Neural cell (in vitro differentiated cells): ENCODE measurements around the gene POLE. TPM values are rescaled to one million over a fixed set of nuclear protein-coding genes. Genes with fewer than 3 reads are reported as not detected.

ENCODE experiments used
- H2AFZ ChIP-seq: fragments of 200-600, 300-800 bp; sonication (generic), shearing (Covaris generic); 2 replicates; pipeline ENCODE4 v1.6.0; 2014; ENCODE audit warnings: low read depth, mild to moderate bottlenecking, antibody characterized with exemption, low read length, moderate library complexity
- H3F3A ChIP-seq: fragments of 200-600 bp; shearing (Covaris generic); 2 replicates; pipeline ENCODE4 v1.6.1; 2016; ENCODE audit warnings: mild to moderate bottlenecking, moderate library complexity, mixed read lengths, antibody characterized with exemption, low read length; ENCODE audit not compliant: insufficient read depth, poor library complexity, severe bottlenecking
- H3K27ac ChIP-seq: fragments of 200-600, 300-800 bp; sonication (generic), shearing (Covaris generic); 2 replicates; pipeline ENCODE4 v1.5.1; 2014; ENCODE audit warnings: mild to moderate bottlenecking, low read length, moderate library complexity
- H3K27me3 ChIP-seq: fragments of 300-800, 200-600 bp; sonication (generic), shearing (Covaris generic); 2 replicates; pipeline ENCODE4 v1.6.0; 2014; ENCODE audit warnings: mild to moderate bottlenecking, low read depth, low read length, moderate library complexity; ENCODE audit not compliant: insufficient read depth
- H3K36me3 ChIP-seq: fragments of 300-800, 200-600 bp; sonication (generic), shearing (Covaris generic); 2 replicates; pipeline ENCODE4 v1.5.1; 2014; ENCODE audit warnings: mild to moderate bottlenecking, antibody characterized with exemption, low read length, moderate library complexity; ENCODE audit not compliant: insufficient read depth
- H3K4me2 ChIP-seq: fragments of 300-800, 200-600 bp; sonication (generic), shearing (Covaris generic); 2 replicates; pipeline ENCODE4 v1.6.0; 2014; ENCODE audit warnings: mild to moderate bottlenecking, low read length
- H3K4me3 ChIP-seq: fragments of 300-800, 200-600 bp; sonication (generic), shearing (Covaris generic); 2 replicates; pipeline ENCODE4 v1.5.1; 2014; ENCODE audit warnings: mild to moderate bottlenecking, low read length, moderate library complexity
- H3K79me2 ChIP-seq: fragments of 200-600 bp; shearing (Covaris generic); replicated peaks from 2 replicates; pipeline ENCODE4 v1.6.0; 2014; ENCODE audit warnings: mild to moderate bottlenecking, low read length, moderate library complexity; ENCODE audit not compliant: insufficient read depth
- H3K9ac ChIP-seq: fragments of 300-800, 200-600 bp; sonication (generic), shearing (Covaris generic); 2 replicates; pipeline ENCODE4 v1.6.1; 2016; ENCODE audit warnings: mild to moderate bottlenecking, low read length, mixed read lengths
- H3K9me2 ChIP-seq: fragments of 200-600 bp; shearing (Covaris generic); 2 replicates; pipeline ENCODE4 v1.6.1; 2016; ENCODE audit warnings: mild to moderate bottlenecking, low read length, mixed read lengths; ENCODE audit not compliant: insufficient read depth
- H3K9me3 ChIP-seq: fragments of 200-600, 300-800 bp; sonication (generic), shearing (Covaris generic); 2 replicates; pipeline ENCODE4 v1.6.1; 2016; ENCODE audit warnings: mild to moderate bottlenecking, mixed run types, low read length, moderate library complexity, mixed read lengths
- H4K20me1 ChIP-seq: fragments of 200-600 bp; shearing (Covaris generic); 2 replicates; pipeline ENCODE4 v1.6.1; 2016; ENCODE audit warnings: mild to moderate bottlenecking, mixed run types; ENCODE audit not compliant: insufficient read depth
- EP300 ChIP-seq: fragments of 450-650 bp; conservative IDR thresholded peaks from 2 replicates; pipeline ENCODE4 v1.6.1; 2014; ENCODE audit warnings: antibody characterized with exemption, mild to moderate bottlenecking, moderate library complexity; ENCODE audit not compliant: poor library complexity, severe bottlenecking
- EZH2 ChIP-seq: fragments of 200-600, 300-800 bp; shearing (Covaris generic), sonication (generic); IDR thresholded peaks from 2 replicates; pipeline ENCODE4 v1.6.1; 2014; ENCODE audit warnings: antibody characterized with exemption, low read length, borderline replicate concordance, mild to moderate bottlenecking; ENCODE audit not compliant: insufficient read depth, poor library complexity, severe bottlenecking
- MXI1 ChIP-seq: fragments of 450-650 bp; conservative IDR thresholded peaks from 2 replicates; pipeline ENCODE4 v1.6.1; 2014; ENCODE audit warnings: antibody characterized with exemption, mild to moderate bottlenecking; ENCODE audit not compliant: poor library complexity, severe bottlenecking
- POLR2AphosphoS5 ChIP-seq: IDR thresholded peaks from 2 replicates; pipeline ENCODE4 v1.6.1; 2012
- RAD21 ChIP-seq: fragments of 450-650 bp; conservative IDR thresholded peaks from 2 replicates; pipeline ENCODE4 v1.6.1; 2014; ENCODE audit warnings: antibody characterized with exemption, mild to moderate bottlenecking, moderate library complexity
- SMC3 ChIP-seq: fragments of 450-650 bp; conservative IDR thresholded peaks from 2 replicates; pipeline ENCODE4 v1.6.1; 2014; ENCODE audit warnings: antibody characterized with exemption, mild to moderate bottlenecking, moderate library complexity; ENCODE audit not compliant: poor library complexity
- TAF1 ChIP-seq: IDR thresholded peaks from 2 replicates; pipeline ENCODE4 v1.6.1; 2012; ENCODE audit warnings: low read depth
- polyA plus RNA-seq: library from polyadenylated mRNA; depleted of rRNA; stranded (reverse); fragments of >200 nt; gene quantifications from 2 replicates; pipeline ENCODE4 v1.2.3, GENCODE V29; 2014
- TF ChIP-seq, protein P1 (sequence below): fragments of 450-650 bp; IDR thresholded peaks from 2 replicates; pipeline ENCODE4 v1.5.1; 2014; ENCODE audit warnings: antibody characterized with exemption, mild to moderate bottlenecking, moderate library complexity; ENCODE audit not compliant: poor library complexity, severe bottlenecking
- TF ChIP-seq, protein P2 (sequence below): IDR thresholded peaks from 2 replicates; pipeline ENCODE4 v1.6.1; 2012; ENCODE audit warnings: borderline replicate concordance

The POLE gene
- polyA plus RNA-seq, 1 donor from 2014 or later = 8.5 TPM

DNA sequence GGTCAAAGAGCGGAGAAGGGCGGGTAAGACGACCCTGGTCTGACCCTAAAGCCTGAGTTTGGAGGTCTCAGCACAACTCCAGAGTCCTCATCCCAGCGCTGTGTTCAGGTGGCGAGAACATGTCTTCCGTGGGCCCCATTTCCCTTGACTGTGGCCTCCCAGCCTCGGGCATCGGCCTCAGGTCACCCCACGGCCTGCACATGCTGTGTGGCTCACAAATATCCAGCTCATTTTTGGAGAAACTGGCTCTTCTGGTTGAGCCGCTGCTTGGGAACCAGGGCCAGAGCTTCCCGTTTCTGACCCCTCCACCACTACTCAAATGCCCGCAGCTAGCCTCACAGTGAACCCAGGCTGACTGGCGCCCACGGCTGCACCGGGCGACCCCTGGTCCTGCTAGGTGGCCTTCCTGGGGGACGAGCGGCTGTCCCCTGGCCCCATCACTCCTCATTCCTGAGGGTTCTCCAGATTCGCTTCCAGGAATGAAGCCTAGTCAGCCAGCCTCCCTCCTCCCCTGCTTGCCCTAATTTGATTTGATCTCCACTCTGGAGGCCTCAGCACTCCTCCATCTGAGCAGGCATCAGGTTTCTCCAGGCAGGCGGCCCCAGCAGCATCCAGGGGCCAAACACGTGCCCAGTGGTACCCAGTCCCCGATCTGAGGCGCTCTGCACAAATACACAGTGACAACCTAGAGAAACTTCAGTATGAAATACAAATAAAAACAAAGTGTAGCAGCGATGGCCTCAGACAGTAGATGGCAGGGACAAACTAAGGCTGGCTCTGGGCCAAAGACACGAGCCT is 63.9 kb downstream of the POLE start:
- no peak overlapping the region for H3K9ac ChIP-seq
- H4K20me1 ChIP-seq = no peaks in the 10 kb centered on the region
- H3K9me2 ChIP-seq = no peaks in the 10 kb centered on the region
- H3K36me3 ChIP-seq = no peaks in the 10 kb centered on the region
- H3K27ac ChIP-seq = no peak overlapping the region
- no peak overlapping the region for H2AFZ ChIP-seq
- TF ChIP-seq TAF1 (no peak), RAD21 (no peak), EZH2 (no peak), POLR2AphosphoS5 (no peak), SMC3 (no peak), EP300 (no peak), MXI1 (no peak)
- TF ChIP-seq, protein P1, sequence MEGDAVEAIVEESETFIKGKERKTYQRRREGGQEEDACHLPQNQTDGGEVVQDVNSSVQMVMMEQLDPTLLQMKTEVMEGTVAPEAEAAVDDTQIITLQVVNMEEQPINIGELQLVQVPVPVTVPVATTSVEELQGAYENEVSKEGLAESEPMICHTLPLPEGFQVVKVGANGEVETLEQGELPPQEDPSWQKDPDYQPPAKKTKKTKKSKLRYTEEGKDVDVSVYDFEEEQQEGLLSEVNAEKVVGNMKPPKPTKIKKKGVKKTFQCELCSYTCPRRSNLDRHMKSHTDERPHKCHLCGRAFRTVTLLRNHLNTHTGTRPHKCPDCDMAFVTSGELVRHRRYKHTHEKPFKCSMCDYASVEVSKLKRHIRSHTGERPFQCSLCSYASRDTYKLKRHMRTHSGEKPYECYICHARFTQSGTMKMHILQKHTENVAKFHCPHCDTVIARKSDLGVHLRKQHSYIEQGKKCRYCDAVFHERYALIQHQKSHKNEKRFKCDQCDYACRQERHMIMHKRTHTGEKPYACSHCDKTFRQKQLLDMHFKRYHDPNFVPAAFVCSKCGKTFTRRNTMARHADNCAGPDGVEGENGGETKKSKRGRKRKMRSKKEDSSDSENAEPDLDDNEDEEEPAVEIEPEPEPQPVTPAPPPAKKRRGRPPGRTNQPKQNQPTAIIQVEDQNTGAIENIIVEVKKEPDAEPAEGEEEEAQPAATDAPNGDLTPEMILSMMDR = no peak
- TF ChIP-seq, protein P2, sequence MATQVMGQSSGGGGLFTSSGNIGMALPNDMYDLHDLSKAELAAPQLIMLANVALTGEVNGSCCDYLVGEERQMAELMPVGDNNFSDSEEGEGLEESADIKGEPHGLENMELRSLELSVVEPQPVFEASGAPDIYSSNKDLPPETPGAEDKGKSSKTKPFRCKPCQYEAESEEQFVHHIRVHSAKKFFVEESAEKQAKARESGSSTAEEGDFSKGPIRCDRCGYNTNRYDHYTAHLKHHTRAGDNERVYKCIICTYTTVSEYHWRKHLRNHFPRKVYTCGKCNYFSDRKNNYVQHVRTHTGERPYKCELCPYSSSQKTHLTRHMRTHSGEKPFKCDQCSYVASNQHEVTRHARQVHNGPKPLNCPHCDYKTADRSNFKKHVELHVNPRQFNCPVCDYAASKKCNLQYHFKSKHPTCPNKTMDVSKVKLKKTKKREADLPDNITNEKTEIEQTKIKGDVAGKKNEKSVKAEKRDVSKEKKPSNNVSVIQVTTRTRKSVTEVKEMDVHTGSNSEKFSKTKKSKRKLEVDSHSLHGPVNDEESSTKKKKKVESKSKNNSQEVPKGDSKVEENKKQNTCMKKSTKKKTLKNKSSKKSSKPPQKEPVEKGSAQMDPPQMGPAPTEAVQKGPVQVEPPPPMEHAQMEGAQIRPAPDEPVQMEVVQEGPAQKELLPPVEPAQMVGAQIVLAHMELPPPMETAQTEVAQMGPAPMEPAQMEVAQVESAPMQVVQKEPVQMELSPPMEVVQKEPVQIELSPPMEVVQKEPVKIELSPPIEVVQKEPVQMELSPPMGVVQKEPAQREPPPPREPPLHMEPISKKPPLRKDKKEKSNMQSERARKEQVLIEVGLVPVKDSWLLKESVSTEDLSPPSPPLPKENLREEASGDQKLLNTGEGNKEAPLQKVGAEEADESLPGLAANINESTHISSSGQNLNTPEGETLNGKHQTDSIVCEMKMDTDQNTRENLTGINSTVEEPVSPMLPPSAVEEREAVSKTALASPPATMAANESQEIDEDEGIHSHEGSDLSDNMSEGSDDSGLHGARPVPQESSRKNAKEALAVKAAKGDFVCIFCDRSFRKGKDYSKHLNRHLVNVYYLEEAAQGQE = no peak
- no peaks in the 10 kb centered on the region for H3K9me3 ChIP-seq
- H3K4me2 ChIP-seq = no peak overlapping the region
- no peaks in the 10 kb centered on the region for H3K79me2 ChIP-seq
- no peak overlapping the region for H3K4me3 ChIP-seq
- no peaks in the 10 kb centered on the region for H3F3A ChIP-seq
- peaks cover 8% of the 10 kb centered on the region for H3K27me3 ChIP-seq

- no peak overlapping the region for H3K4me2 ChIP-seq
- no peaks in the 10 kb centered on the region for H3F3A ChIP-seq
- H3K27ac ChIP-seq = no peak overlapping the region
- H3K27me3 ChIP-seq = peaks cover 15% of the 10 kb centered on the region
- H2AFZ ChIP-seq = no peak overlapping the region
- H3K79me2 ChIP-seq = no peaks in the 10 kb centered on the region
- H3K4me3 ChIP-seq = no peak overlapping the region
- no peaks in the 10 kb centered on the region for H4K20me1 ChIP-seq
- TF ChIP-seq EP300 = no peak
- TF ChIP-seq, protein P2 = no peak
- TF ChIP-seq, protein P1 = no peak
- TF ChIP-seq POLR2AphosphoS5 = no peak
- TF ChIP-seq SMC3 = no peak
- no peak for TF ChIP-seq RAD21
- TF ChIP-seq TAF1 = no peak
- no peak for TF ChIP-seq EZH2
- TF ChIP-seq MXI1 = no peak
- no peaks in the 10 kb centered on the region for H3K36me3 ChIP-seq
- peaks cover 3% of the 10 kb centered on the region for H3K9me3 ChIP-seq
- H3K9me2 ChIP-seq = no peaks in the 10 kb centered on the region
- H3K9ac ChIP-seq = no peak overlapping the region
These were observed 64.6 kb downstream of the POLE start for GRCh38 chr12:132622437-132623071.
